Kidney (tissue), 22 donors: ENCODE results near the gene HPCAL1. TPM values are rescaled to one million over a fixed set of nuclear protein-coding genes. Genes with fewer than 3 reads are reported as not detected.
A peak's percentile ranks its signal among the peaks of the same experiment; 100 is the strongest.

Experiments used
- DNase-seq, 5 donors: peaks; one replicate each; pipeline ENCODE4 v3.0.0-alpha.2; 2013 to 2020
- FAIRE-seq: peaks from 2 replicates; lab custom pipeline; 2012; peaks lifted over from hg19 to GRCh38; lab: Jason Lieb, UNC
- H3K27ac ChIP-seq, 2 donors: one replicate each; pipeline ENCODE4 v1.7.0; 2013; ENCODE audit warnings: low read depth in 2 of 2, low read length in 2 of 2, inconsistent platforms in 1 of 2
- H3K27me3 ChIP-seq: one replicate; pipeline ENCODE4 v1.7.1; 2013; ENCODE audit warnings: low read length, inconsistent platforms; ENCODE audit not compliant: control insufficient read depth, insufficient read depth
- H3K36me3 ChIP-seq, 3 donors: one replicate each; pipeline versions ENCODE4 v1.7.0 to v1.7.1; 2013; ENCODE audit warnings: low read length in 3 of 3, control low read depth in 1 of 3, inconsistent platforms in 1 of 3; ENCODE audit not compliant: insufficient read depth in 3 of 3, control insufficient read depth in 2 of 3
- H3K4me1 ChIP-seq, 3 donors: one replicate each; pipeline versions ENCODE4 v1.7.0 to v1.7.1; 2013; ENCODE audit warnings: low read length in 3 of 3, inconsistent platforms in 1 of 3, low read depth in 1 of 3; ENCODE audit not compliant: control insufficient read depth in 2 of 3, insufficient read depth in 2 of 3
- H3K4me3 ChIP-seq, 3 donors: one replicate each; pipeline versions ENCODE4 v1.7.0 to v1.8.1; 2013; ENCODE audit warnings: low read length in 3 of 3, control low read depth in 1 of 3, inconsistent platforms in 1 of 3
- H3K9ac ChIP-seq, 3 donors: one replicate each; pipeline versions ENCODE4 v1.7.0 to v1.7.1; 2013; ENCODE audit warnings: low read length in 3 of 3, control low read depth in 1 of 3, inconsistent platforms in 1 of 3
- H3K9me3 ChIP-seq, 3 donors: one replicate each; pipeline versions ENCODE4 v1.7.0 to v1.7.1; 2013; ENCODE audit warnings: low read length in 3 of 3, control low read depth in 1 of 3, inconsistent platforms in 1 of 3; ENCODE audit not compliant: control insufficient read depth in 2 of 3, insufficient read depth in 1 of 3
- intact Hi-C: fragments of 100-400 bp; cut with DNase I; formaldehyde crosslinking; loops from one replicate; pipeline ENCODE4 v1.11.1; 2022
- long read RNA-seq, 10 donors: library from polyadenylated mRNA in 1 of 10; unstranded in 1 of 10; transcript quantifications; one replicate each; pipeline ENCODE4 v2.0.0 and lab custom pipeline, GENCODE V29; 2021 to 2026
- polyA plus RNA-seq: library from polyadenylated mRNA; stranded (reverse); fragments of 350-450 nt; fragmentation: Illumina TruSeq; extraction: RNeasy Lipid Tissue Mini Kit (QIAGEN cat#74804); gene quantifications from one replicate; pipeline ENCODE4 v1.2.3, GENCODE V29; 2014; ENCODE audit warnings: low read depth, low replicate concordance; ENCODE audit not compliant: insufficient read depth
- total RNA-seq: library from RNA; stranded (reverse); fragmentation: NEBNext Ultra II Directional; extraction: Animal tissue kit (Norgen Biotek cat#: 25700); gene quantifications from one replicate; pipeline ENCODE4 v1.2.1, GENCODE V29; 2021
- TF ChIP-seq, protein P1 (sequence below): IDR thresholded peaks from 3 replicates; pipeline ENCODE4 v1.5.1; 2012; ENCODE audit warnings: mild to moderate bottlenecking, moderate library complexity, borderline replicate concordance; ENCODE audit not compliant: insufficient read depth; ENCODE audit errors: extremely low read depth
- donor health status: control.
- donor health status: control.
- donor health status: control.
- donor health status: control.
- donor health status: control.
- donor health status: DM: yes; HTN: yes; CAD: no.
- donor health status: Normal renal cell carcinoma (clear cell type).

HPCAL1 gene
- total RNA-seq = 47.3 TPM
- 121 TPM for polyA plus RNA-seq
- long read RNA-seq, donor 1, transcript HPCAL1-201 (5 exons, 1,751 nt) = major isoform, 14 of 14 reads
- long read RNA-seq, donor 1, partial matches to known transcripts = 0 of 14 reads
- long read RNA-seq, donor 1, other reads (novel, unspliced or antisense) = 0 of 14 reads
- long read RNA-seq, donor 2, transcript HPCAL1-201 (5 exons, 1,751 nt) = major isoform, 10 of 10 reads
- long read RNA-seq, donor 2, partial matches to known transcripts = 0 of 10 reads
- long read RNA-seq, donor 2, other reads (novel, unspliced or antisense) = 0 of 10 reads
- long read RNA-seq, donor 3, transcript HPCAL1-201 (5 exons, 1,751 nt) = major isoform, 15 of 15 reads
- long read RNA-seq, donor 3, partial matches to known transcripts = 0 of 15 reads
- long read RNA-seq, donor 3, other reads (novel, unspliced or antisense) = 0 of 15 reads
- long read RNA-seq, donor 4, transcript HPCAL1-201 (5 exons, 1,751 nt) = major isoform, 17 of 17 reads
- long read RNA-seq, donor 4, partial matches to known transcripts = 0 of 17 reads
- long read RNA-seq, donor 4, other reads (novel, unspliced or antisense) = 0 of 17 reads
- long read RNA-seq, donor 5 = 0 reads
- long read RNA-seq, donor 6, transcript HPCAL1-201 (5 exons, 1,751 nt) = major isoform, 7 of 7 reads
- long read RNA-seq, donor 6, partial matches to known transcripts = 0 of 7 reads
- long read RNA-seq, donor 6, other reads (novel, unspliced or antisense) = 0 of 7 reads
- long read RNA-seq, donor 7, transcript HPCAL1-201 (5 exons, 1,751 nt) = major isoform, 88 of 108 reads
- long read RNA-seq, donor 7, partial matches to known transcripts = 7 of 108 reads
- long read RNA-seq, donor 7, other reads (novel, unspliced or antisense) = 13 of 108 reads
- long read RNA-seq, donor 8, transcript HPCAL1-201 (5 exons, 1,751 nt) = major isoform, 12 of 12 reads
- long read RNA-seq, donor 8, partial matches to known transcripts = 0 of 12 reads
- long read RNA-seq, donor 8, other reads (novel, unspliced or antisense) = 0 of 12 reads
- long read RNA-seq, donor 9, transcript HPCAL1-201 (5 exons, 1,751 nt) = major isoform, 9 of 9 reads
- long read RNA-seq, donor 9, partial matches to known transcripts = 0 of 9 reads
- long read RNA-seq, donor 9, other reads (novel, unspliced or antisense) = 0 of 9 reads
- long read RNA-seq, donor 10, transcript HPCAL1-201 (5 exons, 1,751 nt) = major isoform, 18 of 23 reads
- long read RNA-seq, donor 10, partial matches to known transcripts = 5 of 23 reads
- long read RNA-seq, donor 10, other reads (novel, unspliced or antisense) = 0 of 23 reads

DNA sequence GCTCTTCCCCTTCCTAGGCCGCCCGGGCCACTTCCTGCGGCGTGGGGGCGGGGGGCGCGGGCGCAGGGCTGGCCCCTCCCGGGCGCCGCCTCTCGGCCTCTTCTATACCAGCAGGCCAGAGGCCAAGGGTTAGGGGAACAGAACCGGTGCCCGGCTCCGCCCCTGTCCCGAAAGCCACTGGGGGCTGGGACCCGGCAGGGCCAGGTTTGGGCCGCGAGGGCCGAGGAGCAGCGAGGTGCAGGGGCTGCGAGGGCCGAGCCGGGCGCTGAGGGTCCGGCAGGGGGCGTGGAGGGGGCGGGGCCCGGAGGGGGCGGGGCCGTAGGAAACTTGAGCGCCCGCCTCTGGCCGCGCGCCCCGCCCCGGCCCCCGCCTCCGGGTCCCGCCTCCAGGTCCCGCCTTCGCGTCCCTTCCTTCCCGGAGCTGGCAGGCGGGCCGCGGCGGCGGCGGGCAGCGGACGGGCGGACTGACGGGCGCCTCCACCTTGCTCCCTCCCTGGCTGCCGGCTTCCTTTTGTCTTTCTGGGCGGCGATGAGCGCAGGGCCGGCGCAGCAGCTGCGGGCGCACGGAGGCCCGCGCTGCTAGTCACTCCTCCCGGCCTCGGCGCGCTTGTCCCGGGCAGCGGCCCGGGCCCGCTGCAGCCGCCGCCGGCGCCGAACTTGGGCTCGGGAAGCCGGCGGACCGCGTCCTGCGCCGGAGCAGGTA is at the start of gene HPCAL1:
Gene HPCAL1 (plus strand): TSS at position 426 of the 702 bp plus-strand sequence. CDS start 116,854 bp downstream, outside the sequence.
- TF ChIP-seq, protein P1, sequence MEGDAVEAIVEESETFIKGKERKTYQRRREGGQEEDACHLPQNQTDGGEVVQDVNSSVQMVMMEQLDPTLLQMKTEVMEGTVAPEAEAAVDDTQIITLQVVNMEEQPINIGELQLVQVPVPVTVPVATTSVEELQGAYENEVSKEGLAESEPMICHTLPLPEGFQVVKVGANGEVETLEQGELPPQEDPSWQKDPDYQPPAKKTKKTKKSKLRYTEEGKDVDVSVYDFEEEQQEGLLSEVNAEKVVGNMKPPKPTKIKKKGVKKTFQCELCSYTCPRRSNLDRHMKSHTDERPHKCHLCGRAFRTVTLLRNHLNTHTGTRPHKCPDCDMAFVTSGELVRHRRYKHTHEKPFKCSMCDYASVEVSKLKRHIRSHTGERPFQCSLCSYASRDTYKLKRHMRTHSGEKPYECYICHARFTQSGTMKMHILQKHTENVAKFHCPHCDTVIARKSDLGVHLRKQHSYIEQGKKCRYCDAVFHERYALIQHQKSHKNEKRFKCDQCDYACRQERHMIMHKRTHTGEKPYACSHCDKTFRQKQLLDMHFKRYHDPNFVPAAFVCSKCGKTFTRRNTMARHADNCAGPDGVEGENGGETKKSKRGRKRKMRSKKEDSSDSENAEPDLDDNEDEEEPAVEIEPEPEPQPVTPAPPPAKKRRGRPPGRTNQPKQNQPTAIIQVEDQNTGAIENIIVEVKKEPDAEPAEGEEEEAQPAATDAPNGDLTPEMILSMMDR = peak; percentile 44
- peaks cover 0 to 30% (median 19%) of the 10 kb centered on the region in 3 donors for H3K4me1 ChIP-seq
- intact Hi-C loops = no loop called here

DNA sequence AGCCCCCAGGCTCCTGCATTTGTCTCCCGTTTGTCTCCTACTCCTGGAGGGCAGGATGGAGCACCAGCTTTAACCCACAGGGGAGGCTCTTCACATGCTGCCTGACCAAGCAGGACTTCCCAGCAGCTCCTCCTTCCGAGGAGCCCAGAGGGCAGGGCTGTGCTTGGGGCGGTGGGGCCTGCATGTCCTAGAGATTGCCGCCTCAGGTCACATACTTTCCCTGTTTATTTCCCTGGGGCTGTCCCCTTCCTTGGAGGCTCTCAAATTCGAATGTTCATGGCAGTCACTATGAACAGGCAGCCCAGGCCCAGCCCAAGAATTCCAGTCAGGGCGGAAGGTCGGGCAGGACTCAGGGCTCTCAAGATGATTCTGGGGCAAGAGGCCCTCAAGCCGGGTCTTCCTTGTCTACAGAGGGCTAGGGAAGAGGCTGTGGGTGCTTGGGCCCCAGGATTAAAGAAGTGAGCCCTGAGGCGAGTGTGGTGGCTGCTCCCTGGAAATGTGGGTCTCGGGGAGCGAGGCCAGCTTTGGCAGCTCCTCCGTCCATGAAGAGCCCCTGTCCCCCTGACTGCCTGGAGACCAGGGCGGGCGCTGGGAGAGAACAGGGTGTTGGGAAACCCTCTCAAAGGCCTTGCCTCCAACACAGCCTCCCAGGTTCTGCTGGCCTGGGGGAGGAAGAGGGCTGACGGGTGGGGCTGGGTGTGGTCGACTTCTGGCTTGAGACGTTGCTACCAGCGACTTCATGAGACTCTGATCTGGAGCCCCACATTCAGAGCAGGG is 48.9 kb upstream of the HPCAL1 start:
- intact Hi-C loops = no loop called here
- peaks cover 0 to 7% (median 0%) of the 10 kb centered on the region in 3 donors for H3K9me3 ChIP-seq
- H3K4me3 ChIP-seq = no peak overlapping the region
- no peaks in the 10 kb centered on the region for H3K4me1 ChIP-seq
- TF ChIP-seq, protein P1 = no peak
- DNase-seq = peak in 2 of 5 donors; percentile 34 to 56
- H3K9ac ChIP-seq = no peak overlapping the region
- FAIRE-seq = no peak
- H3K36me3 ChIP-seq = no peaks in the 10 kb centered on the region
- no peaks in the 10 kb centered on the region for H3K27me3 ChIP-seq
- H3K27ac ChIP-seq = no peak overlapping the region

More for the DNA sequence above, at the start of gene HPCAL1:
- no peaks in the 10 kb centered on the region for H3K36me3 ChIP-seq
- FAIRE-seq = no peak
- H3K27ac ChIP-seq = peak within 1 kb of the TSS; percentile 80 to 84
- H3K4me3 ChIP-seq = peak within 1 kb of the TSS; percentile 71 to 95 (median 90)
- peaks cover 2% of the 10 kb centered on the region for H3K27me3 ChIP-seq
- H3K9ac ChIP-seq = peak within 1 kb of the TSS; percentile 10 to 80 (median 54)
- DNase-seq = peak; percentile 91 to 96 (median 94)
- no peaks in the 10 kb centered on the region for H3K9me3 ChIP-seq
